ENCODE data around the gene ZNF750.
A peak's percentile ranks its signal among the peaks of the same experiment; 100 is the strongest.

Gene ZNF750

GRCh38 chr17:82887255-82888164, 47.7 kb upstream of the ZNF750 start:
- TF ChIP-seq ZBTB26 (tag by site-specific recombination; optimal IDR thresholded peaks at IDR 0.05) (no peak), ZNF837 (tag by site-specific recombination; IDR thresholded peaks at IDR 0.05) (no peak), ZNF423 (tag by site-specific recombination; IDR thresholded peaks at IDR 0.05) (no peak), ZNF510 (tag by site-specific recombination; IDR thresholded peaks at IDR 0.05; ENCODE audit: insufficient replicate concordance) (no peak), GLIS1 (tag by site-specific recombination; IDR thresholded peaks at IDR 0.05) (no peak), MEIS1 (CRISPR knock-in tag; IDR thresholded peaks at IDR 0.05; ENCODE audit: borderline replicate concordance) (no peak), ZNF169 (tag by site-specific recombination; IDR thresholded peaks at IDR 0.05) (no peak), SALL2 (tag by site-specific recombination; IDR thresholded peaks at IDR 0.05; ENCODE audit: borderline replicate concordance) (no peak), ZBTB20 (tag by site-specific recombination; IDR thresholded peaks at IDR 0.05) (no peak), INSM2 (tag by site-specific recombination; IDR thresholded peaks at IDR 0.05) (no peak)
- Histone ChIP-seq H3K9me3 (ENCODE audit: control insufficient read depth, insufficient read depth, low read depth, low read length) (no peaks in the 10 kb centered on the region), H3K36me3 (ENCODE audit: control insufficient read depth in 2 of 2, insufficient read depth in 1 of 2, low read length in 2 of 2) (peaks cover 0 to 21% of the 10 kb centered on the region in 2 experiments; a peak in 1 of 3 replicates), H3K4me1 (ENCODE audit: control insufficient read depth, insufficient read depth, low read length) (no peaks in the 10 kb centered on the region), H3K27ac (ENCODE audit: extremely low read depth, low read depth, low read length) (no peak overlapping the region), H3K4me3 (ENCODE audit: low read depth, low read length) (no peak overlapping the region)
- POLR2A ChIA-PET = no interaction called here
- CTCF ChIA-PET = no interaction called here

- ChIA-PET POLR2A (interaction anchor here (0.8 kb wide), 1 partner anchor 11 kb away, joined by 3 read pairs; no protein-coding TSS in a partner anchor), CTCF (interaction anchor here (0.9 to 1.8 kb wide), 6 partner anchors 9 to 97 kb away, joined by 3 to 6 read pairs (median 4); no protein-coding TSS in a partner anchor)
- Histone ChIP-seq H3K9me3 (ENCODE audit: control insufficient read depth, insufficient read depth, low read depth, low read length) (no peaks in the 10 kb centered on the region), H3K36me3 (ENCODE audit: control insufficient read depth in 2 of 2, insufficient read depth in 1 of 2, low read length in 2 of 2) (peaks cover 0 to 9% of the 10 kb centered on the region in 2 experiments; a peak in 1 of 3 replicates), H3K4me1 (ENCODE audit: control insufficient read depth, insufficient read depth, low read length) (no peaks in the 10 kb centered on the region), H3K4me3 (ENCODE audit: low read depth, low read length) (no peak overlapping the region), H3K27ac (ENCODE audit: extremely low read depth, low read depth, low read length) (no peak overlapping the region)
- TF ChIP-seq PRDM10 (tag by site-specific recombination; IDR thresholded peaks at IDR 0.05) (no peak), ZNF335 (tag by site-specific recombination; conservative IDR thresholded peaks at IDR 0.05) (no peak), ZNF18 (tag by site-specific recombination; IDR thresholded peaks at IDR 0.05) (peak; percentile 80), GLIS2 (tag by site-specific recombination; IDR thresholded peaks at IDR 0.05) (no peak), ZNF423 (tag by site-specific recombination; IDR thresholded peaks at IDR 0.05) (no peak), ZNF692 (tag by site-specific recombination; IDR thresholded peaks at IDR 0.05) (peak; percentile 93), ZNF112 (tag by site-specific recombination; IDR thresholded peaks at IDR 0.05) (no peak), ZNF449 (tag by site-specific recombination; IDR thresholded peaks at IDR 0.05) (no peak), ZNF366 (tag by site-specific recombination; conservative IDR thresholded peaks at IDR 0.05) (no peak), MYNN (tag by site-specific recombination; IDR thresholded peaks at IDR 0.05; ENCODE audit: borderline replicate concordance) (no peak), ZFP69B (tag by site-specific recombination; IDR thresholded peaks at IDR 0.05) (peak; percentile 95), ZBTB26 (tag by site-specific recombination; optimal IDR thresholded peaks at IDR 0.05) (no peak)
Observed at GRCh38 chr17:82884970-82885353, 45.1 kb upstream of the ZNF750 start.

Data from HEK293 (cell line).